ENCODE data around the gene MMP11. TPM values are rescaled to one million over a fixed set of nuclear protein-coding genes. Genes with fewer than 3 reads are reported as not detected.

Gene MMP11
- total and polyA plus RNA-seq, 2 of the 13 experiments (the other 11 are each of a cell fraction or from before 2014, with no cell fraction given) = 8.9 to 28.6 TPM

DNA sequence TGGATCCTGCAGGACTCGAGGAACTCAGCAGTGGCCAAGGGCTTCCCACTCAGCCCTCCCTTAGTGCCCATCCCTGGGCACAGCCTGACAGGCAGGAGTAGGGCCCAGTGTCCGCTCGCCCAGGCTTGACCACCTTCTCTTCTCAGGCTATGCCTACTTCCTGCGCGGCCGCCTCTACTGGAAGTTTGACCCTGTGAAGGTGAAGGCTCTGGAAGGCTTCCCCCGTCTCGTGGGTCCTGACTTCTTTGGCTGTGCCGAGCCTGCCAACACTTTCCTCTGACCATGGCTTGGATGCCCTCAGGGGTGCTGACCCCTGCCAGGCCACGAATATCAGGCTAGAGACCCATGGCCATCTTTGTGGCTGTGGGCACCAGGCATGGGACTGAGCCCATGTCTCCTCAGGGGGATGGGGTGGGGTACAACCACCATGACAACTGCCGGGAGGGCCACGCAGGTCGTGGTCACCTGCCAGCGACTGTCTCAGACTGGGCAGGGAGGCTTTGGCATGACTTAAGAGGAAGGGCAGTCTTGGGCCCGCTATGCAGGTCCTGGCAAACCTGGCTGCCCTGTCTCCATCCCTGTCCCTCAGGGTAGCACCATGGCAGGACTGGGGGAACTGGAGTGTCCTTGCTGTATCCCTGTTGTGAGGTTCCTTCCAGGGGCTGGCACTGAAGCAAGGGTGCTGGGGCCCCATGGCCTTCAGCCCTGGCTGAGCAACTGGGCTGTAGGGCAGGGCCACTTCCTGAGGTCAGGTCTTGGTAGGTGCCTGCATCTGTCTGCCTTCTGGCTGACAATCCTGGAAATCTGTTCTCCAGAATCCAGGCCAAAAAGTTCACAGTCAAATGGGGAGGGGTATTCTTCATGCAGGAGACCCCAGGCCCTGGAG is 10.9 kb downstream of the MMP11 start (continued):
- no peak for TF ChIP-seq ATF2 (CRISPR knock-in tag; IDR thresholded peaks at IDR 0.05)
- TF ChIP-seq GFI1 (CRISPR knock-in tag; IDR thresholded peaks at IDR 0.05; ENCODE audit: borderline replicate concordance) = no peak
- TF ChIP-seq ZMAT3 (CRISPR knock-in tag; conservative IDR thresholded peaks at IDR 0.05) = no peak
- TF ChIP-seq, protein P1, sequence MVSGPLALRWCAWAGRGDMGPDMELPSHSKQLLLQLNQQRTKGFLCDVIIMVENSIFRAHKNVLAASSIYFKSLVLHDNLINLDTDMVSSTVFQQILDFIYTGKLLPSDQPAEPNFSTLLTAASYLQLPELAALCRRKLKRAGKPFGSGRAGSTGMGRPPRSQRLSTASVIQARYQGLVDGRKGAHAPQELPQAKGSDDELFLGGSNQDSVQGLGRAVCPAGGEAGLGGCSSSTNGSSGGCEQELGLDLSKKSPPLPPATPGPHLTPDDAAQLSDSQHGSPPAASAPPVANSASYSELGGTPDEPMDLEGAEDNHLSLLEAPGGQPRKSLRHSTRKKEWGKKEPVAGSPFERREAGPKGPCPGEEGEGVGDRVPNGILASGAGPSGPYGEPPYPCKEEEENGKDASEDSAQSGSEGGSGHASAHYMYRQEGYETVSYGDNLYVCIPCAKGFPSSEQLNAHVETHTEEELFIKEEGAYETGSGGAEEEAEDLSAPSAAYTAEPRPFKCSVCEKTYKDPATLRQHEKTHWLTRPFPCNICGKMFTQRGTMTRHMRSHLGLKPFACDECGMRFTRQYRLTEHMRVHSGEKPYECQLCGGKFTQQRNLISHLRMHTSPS (CRISPR knock-in tag; IDR thresholded peaks at IDR 0.05; ENCODE audit: low read depth) = peak; percentile 59
- TF ChIP-seq ZNF614 (CRISPR knock-in tag; IDR thresholded peaks at IDR 0.05; ENCODE audit: borderline replicate concordance) = 0 out of 2 replicates have a peak, but pooled peaks have one; percentile 0
- no peak for TF ChIP-seq ARHGAP35 (CRISPR knock-in tag; IDR thresholded peaks at IDR 0.05; ENCODE audit: borderline replicate concordance)
- no peak for TF ChIP-seq ZZZ3 (CRISPR knock-in tag; IDR thresholded peaks at IDR 0.05; ENCODE audit: borderline replicate concordance)
- peak; percentile 75 for TF ChIP-seq ZNF687 (CRISPR knock-in tag; IDR thresholded peaks at IDR 0.05)
- no peak for TF ChIP-seq SP2 (CRISPR knock-in tag; IDR thresholded peaks at IDR 0.05)
- no peak for TF ChIP-seq STAT5B (CRISPR knock-in tag; IDR thresholded peaks at IDR 0.05)
- TF ChIP-seq, protein P2, sequence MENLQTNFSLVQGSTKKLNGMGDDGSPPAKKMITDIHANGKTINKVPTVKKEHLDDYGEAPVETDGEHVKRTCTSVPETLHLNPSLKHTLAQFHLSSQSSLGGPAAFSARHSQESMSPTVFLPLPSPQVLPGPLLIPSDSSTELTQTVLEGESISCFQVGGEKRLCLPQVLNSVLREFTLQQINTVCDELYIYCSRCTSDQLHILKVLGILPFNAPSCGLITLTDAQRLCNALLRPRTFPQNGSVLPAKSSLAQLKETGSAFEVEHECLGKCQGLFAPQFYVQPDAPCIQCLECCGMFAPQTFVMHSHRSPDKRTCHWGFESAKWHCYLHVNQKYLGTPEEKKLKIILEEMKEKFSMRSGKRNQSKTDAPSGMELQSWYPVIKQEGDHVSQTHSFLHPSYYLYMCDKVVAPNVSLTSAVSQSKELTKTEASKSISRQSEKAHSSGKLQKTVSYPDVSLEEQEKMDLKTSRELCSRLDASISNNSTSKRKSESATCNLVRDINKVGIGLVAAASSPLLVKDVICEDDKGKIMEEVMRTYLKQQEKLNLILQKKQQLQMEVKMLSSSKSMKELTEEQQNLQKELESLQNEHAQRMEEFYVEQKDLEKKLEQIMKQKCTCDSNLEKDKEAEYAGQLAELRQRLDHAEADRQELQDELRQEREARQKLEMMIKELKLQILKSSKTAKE (CRISPR knock-in tag; IDR thresholded peaks at IDR 0.05; ENCODE audit: borderline replicate concordance) = no peak
- no peak for TF ChIP-seq ZNF569 (CRISPR knock-in tag; IDR thresholded peaks at IDR 0.05; ENCODE audit: borderline replicate concordance)
- TF ChIP-seq ZNF792 (CRISPR knock-in tag; IDR thresholded peaks at IDR 0.05) = no peak
- TF ChIP-seq SIN3A (IDR thresholded peaks at IDR 0.05; ENCODE audit: borderline replicate concordance, low read depth, low read length) = 0 out of 2 replicates have a peak, but pooled peaks have one; percentile 1
- TF ChIP-seq MAZ (IDR thresholded peaks at IDR 0.05; ENCODE audit: borderline replicate concordance, low read depth, low read length) = no peak
- 0 out of 2 replicates have a peak, but pooled peaks have one; percentile 11 for TF ChIP-seq MAZ (CRISPR knock-in tag; IDR thresholded peaks at IDR 0.05; ENCODE audit: low read depth)
- no peak for TF ChIP-seq CHCHD3 (CRISPR knock-in tag; IDR thresholded peaks at IDR 0.05)
- no peak for TF ChIP-seq TEAD2 (CRISPR knock-in tag; IDR thresholded peaks at IDR 0.05)
